NCI-H1930 (cell line): ENCODE results near the gene FGB.

Experiments used
- DNase-seq, 2 experiments: peaks; one replicate each; lab custom pipeline; 2025; lab: John Stamatoyannopoulos, UW

FGB gene

GRCh38 chr4:154562697-154563254, at the start of gene FGB:
FGB (plus strand) TSS chr4:154563011; CDS start chr4:154563019, 8 bp downstream.
- no peak for DNase-seq

GRCh38 chr4:154516318-154517029, 46.3 kb upstream of the FGB start:
- DNase-seq: no peak

GRCh38 chr4:154517591-154517990, 45.2 kb upstream of the FGB start:
- DNase-seq: no peak

GRCh38 chr4:154519214-154519613, 43.6 kb upstream of the FGB start:
- no peak for DNase-seq

- DNase-seq: no peak
These were observed 41.2 kb upstream of the FGB start for GRCh38 chr4:154521607-154522006.

- no peak for DNase-seq
These were observed 36.7 kb upstream of the FGB start for GRCh38 chr4:154526151-154526550.

- DNase-seq: no peak
These were observed 35.5 kb upstream of the FGB start for GRCh38 chr4:154527308-154527707.

GRCh38 chr4:154528869-154529268, 33.9 kb upstream of the FGB start:
- no peak for DNase-seq

- DNase-seq: no peak
These were observed 32.9 kb upstream of the FGB start for GRCh38 chr4:154529728-154530519.

GRCh38 chr4:154534296-154534695, 28.5 kb upstream of the FGB start:
- DNase-seq: no peak

- DNase-seq: no peak
These were observed 20.4 kb upstream of the FGB start for GRCh38 chr4:154542271-154542879.

- DNase-seq: no peak
These were observed 17.1 kb upstream of the FGB start for GRCh38 chr4:154545689-154546088.

- peak; percentile 89 to 94 for DNase-seq
These were observed 12.7 kb upstream of the FGB start, which contains the start of gene PLRG1 for GRCh38 chr4:154549894-154550790. PLRG1 (minus strand) TSS chr4:154550400; CDS start chr4:154550308, 92 bp downstream.

- DNase-seq: peak; percentile 18 to 46
These were observed 10.7 kb upstream of the FGB start for GRCh38 chr4:154551872-154552686.

- DNase-seq: no peak
These were observed 3.7 kb upstream of the FGB start for GRCh38 chr4:154559141-154559493.

GRCh38 chr4:154559494-154560418, 3.1 kb upstream of the FGB start:
- peak in 1 of 2 experiments; percentile 21 for DNase-seq

- no peak for DNase-seq
These were observed 2.4 kb upstream of the FGB start for GRCh38 chr4:154560419-154560801.

- DNase-seq: no peak
These were observed 2.0 kb upstream of the FGB start for GRCh38 chr4:154560824-154561231.

- no peak for DNase-seq
These were observed 1.5 kb downstream of the FGB start for GRCh38 chr4:154564311-154564710.

- DNase-seq: no peak
These were observed 2.9 kb downstream of the FGB start for GRCh38 chr4:154565704-154566103.
